Tibial nerve (tissue), 3 donors: Measurements from ENCODE around the gene NOXO1.

ENCODE experiments used
- EP300 ChIP-seq, 2 donors: sonication (generic); formaldehyde crosslinking; IDR thresholded peaks; one replicate each; pipeline ENCODE4 v1.6.1; 2017; ENCODE audit warnings: antibody characterized with exemption in 2 of 2, mild to moderate bottlenecking in 1 of 2
- POLR2A ChIP-seq, 2 donors: fragments of 450-650 bp; IDR thresholded peaks; one replicate each; pipeline ENCODE4 v1.6.1; 2017; ENCODE audit warnings: antibody characterized with exemption in 2 of 2, mild to moderate bottlenecking in 2 of 2, moderate library complexity in 2 of 2

DNA sequence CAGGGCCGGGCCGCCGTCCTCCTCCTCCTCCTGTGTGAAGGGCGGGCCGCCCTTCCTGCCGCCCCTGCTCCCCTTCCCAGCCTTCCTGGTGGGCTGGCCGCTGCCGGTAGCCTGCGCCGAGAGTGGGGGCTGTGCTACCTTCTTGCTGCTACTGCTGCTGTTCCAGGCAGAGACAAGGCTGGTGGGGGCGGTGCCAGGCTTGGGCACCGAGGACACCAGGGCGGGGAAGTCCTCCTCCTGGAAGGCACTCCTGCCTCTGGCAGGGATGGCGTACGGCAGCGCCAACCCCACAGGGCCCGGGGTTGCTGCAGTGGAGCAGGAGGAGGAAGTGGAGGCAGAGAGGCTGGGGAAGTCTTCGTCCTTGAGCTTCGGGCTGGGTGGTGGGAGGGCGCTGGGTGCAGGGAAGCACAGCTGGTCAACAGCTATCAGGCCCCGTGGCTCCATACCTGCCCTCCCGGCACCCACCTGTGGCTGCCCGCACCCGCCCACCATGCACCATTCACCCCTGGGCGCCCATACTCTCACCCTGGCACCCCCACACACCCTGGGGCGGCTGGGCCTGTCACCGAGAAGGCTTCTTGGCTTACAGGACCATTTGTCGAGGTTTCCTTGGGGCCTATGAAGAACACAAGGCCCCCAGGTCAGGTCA, 18.7 kb upstream of the NOXO1 start:
- no peak for TF ChIP-seq EP300 (IDR thresholded peaks at IDR 0.05)
- no peak for TF ChIP-seq POLR2A (IDR thresholded peaks at IDR 0.05)
